Measurements from ENCODE around the gene GPATCH1.

DNA sequence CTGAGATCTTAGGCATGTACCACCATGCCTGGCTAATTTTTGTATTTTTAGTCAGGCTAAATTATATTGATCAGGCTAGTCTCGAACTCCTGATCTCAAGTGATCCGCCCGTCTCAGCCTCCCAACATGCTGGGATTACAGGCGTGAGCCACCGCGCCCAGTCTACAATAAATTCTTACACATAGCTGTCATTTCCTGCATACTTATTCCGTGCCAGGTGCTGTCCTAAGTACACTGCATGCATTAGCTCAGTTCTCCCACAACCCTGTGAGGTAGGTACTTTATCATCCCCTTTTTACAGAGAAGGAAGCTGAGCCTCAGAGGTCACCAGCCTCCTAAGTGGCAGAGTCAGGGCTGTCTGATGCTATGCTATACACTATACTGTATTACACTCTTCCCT is 9.1 kb upstream of the GPATCH1 start:
- TF ChIP-seq ZNF239 (tag by site-specific recombination; IDR thresholded peaks at IDR 0.05) (no peak), MYNN (tag by site-specific recombination; IDR thresholded peaks at IDR 0.05; ENCODE audit: borderline replicate concordance) (no peak), ZNF658 (tag by site-specific recombination; IDR thresholded peaks at IDR 0.05) (no peak)
